SK-N-SH (cell line): ENCODE results near the gene LAMTOR4. TPM values are rescaled to one million over a fixed set of nuclear protein-coding genes. Genes with fewer than 3 reads are reported as not detected.

Source experiments
- CTCF ChIA-PET: fragments of 300-600, 350-600 bp; formaldehyde crosslinking; extraction: SDS; loops from one replicate; lab custom pipeline; 2021; lab: Yijun Ruan, JAX
- POLR2A ChIA-PET: fragments of 350-600 bp; sonication (Branson Sonifier 250); formaldehyde crosslinking; extraction: SDS; loops from one replicate; lab custom pipeline; 2020; ENCODE audit warnings: antibody characterized with exemption, inconsistent platforms; lab: Yijun Ruan, JAX
- DNase-seq: peaks from one replicate; pipeline ENCODE4 v3.0.0; 2012
- H2AFZ ChIP-seq: fragments of 200-600 bp; sonication (generic); 2 replicates; pipeline ENCODE4 v1.8.1; 2016; ENCODE audit warnings: antibody characterized with exemption, mild to moderate bottlenecking, low read depth
- H3F3A ChIP-seq: fragments of 200-600 bp; sonication (generic); replicated peaks from 2 replicates; pipeline ENCODE3; 2016; ENCODE audit warnings: antibody characterized with exemption, mild to moderate bottlenecking; ENCODE audit not compliant: insufficient read depth
- H3K27ac ChIP-seq, 2 experiments: fragments of 200-500 bp in 1 of 2; fragments of 200-600 bp in 1 of 2; sonication (Bioruptor generic) in 1 of 2; sonication (generic), shearing (Covaris generic) in 1 of 2; 2 replicates each; pipeline versions ENCODE4 v1.5.1 to v1.6.1; 2014 to 2016; ENCODE audit warnings: low read depth in 2 of 2, inconsistent platforms in 1 of 2, low read length in 1 of 2, mild to moderate bottlenecking in 1 of 2, mixed read lengths in 1 of 2
- H3K27me3 ChIP-seq: fragments of 200-600 bp; sonication (generic), shearing (Covaris generic); 2 replicates; pipeline ENCODE4 v1.6.1; 2016; ENCODE audit warnings: mixed run types; ENCODE audit not compliant: insufficient read depth
- H3K36me3 ChIP-seq, 2 experiments: fragments of 200-500 bp in 1 of 2; fragments of 200-600 bp in 1 of 2; sonication (Bioruptor generic) in 1 of 2; sonication (generic) in 1 of 2; replicated peaks in 1 of 2; 2 replicates each; pipeline versions ENCODE3 to v1.5.1; 2014 to 2016; ENCODE audit warnings: low read length in 1 of 2, mild to moderate bottlenecking in 1 of 2; ENCODE audit not compliant: insufficient read depth in 2 of 2, control insufficient read depth in 1 of 2
- H3K4me1 ChIP-seq, 2 experiments: fragments of 200-500 bp in 1 of 2; fragments of 200-600 bp in 1 of 2; sonication (Bioruptor generic) in 1 of 2; sonication (generic), shearing (Covaris generic) in 1 of 2; 2 replicates each; pipeline versions ENCODE4 v1.5.1 to v1.6.1; 2014 to 2016; ENCODE audit warnings: low read depth in 1 of 2, low read length in 1 of 2, mixed run types in 1 of 2; ENCODE audit not compliant: insufficient read depth in 2 of 2, control insufficient read depth in 1 of 2
- H3K4me2 ChIP-seq: fragments of 200-600 bp; sonication (generic), shearing (Covaris generic); 2 replicates; pipeline ENCODE4 v1.6.1; 2017; ENCODE audit warnings: mixed run types
- H3K4me3 ChIP-seq, 2 experiments: fragments of 200-500 bp in 1 of 2; fragments of 200-600 bp in 1 of 2; sonication (Bioruptor generic) in 1 of 2; sonication (generic), shearing (Covaris generic) in 1 of 2; 2 replicates each; pipeline versions ENCODE4 v1.5.1 to v1.8.1; 2014 to 2016; ENCODE audit warnings: low read depth in 2 of 2, inconsistent platforms in 1 of 2, low read length in 1 of 2, mild to moderate bottlenecking in 1 of 2, mixed read lengths in 1 of 2, moderate library complexity in 1 of 2
- H3K79me2 ChIP-seq: fragments of 200-600 bp; sonication (generic); 2 replicates; pipeline ENCODE4 v1.8.1; 2017; ENCODE audit warnings: mild to moderate bottlenecking; ENCODE audit not compliant: insufficient read depth
- H3K9ac ChIP-seq: fragments of 200-600 bp; sonication (generic); 2 replicates; pipeline ENCODE4 v1.6.1; 2017; ENCODE audit warnings: mixed run types
- H3K9me2 ChIP-seq: fragments of 200-600 bp; sonication (generic); 2 replicates; pipeline ENCODE4 v1.6.1; 2017; ENCODE audit warnings: mixed run types
- H3K9me3 ChIP-seq: fragments of 200-600 bp; sonication (generic); 2 replicates; pipeline ENCODE4 v1.6.1; 2017; ENCODE audit warnings: mixed run types, mild to moderate bottlenecking, moderate library complexity
- H4K20me1 ChIP-seq: fragments of 200-600 bp; sonication (generic); 2 replicates; pipeline ENCODE4 v1.6.1; 2017; ENCODE audit warnings: mild to moderate bottlenecking, mixed run types; ENCODE audit not compliant: insufficient read depth
- CTCF ChIP-seq: fragments of 200-600 bp; sonication (generic); IDR thresholded peaks from 2 replicates; pipeline ENCODE4 v1.6.1; 2017; ENCODE audit warnings: antibody characterized with exemption, mild to moderate bottlenecking, moderate library complexity
- ELF1 ChIP-seq: IDR thresholded peaks from 2 replicates; pipeline ENCODE4 v1.4.0; 2012
- EP300 ChIP-seq, 2 experiments: IDR thresholded peaks; 2 replicates each; pipeline versions ENCODE4 v1.4.0 to v1.6.1; 2012; ENCODE audit warnings: borderline replicate concordance in 1 of 2, low read depth in 1 of 2, low read length in 1 of 2
- EZH2phosphoT487 ChIP-seq: fragments of 200-600 bp; sonication (generic); IDR thresholded peaks from 2 replicates; pipeline ENCODE4 v1.6.1; 2017; ENCODE audit warnings: low read depth, mixed run types, mild to moderate bottlenecking, antibody characterized with exemption, moderate library complexity, borderline replicate concordance
- FOXM1 ChIP-seq: IDR thresholded peaks from 2 replicates; pipeline ENCODE4 v1.4.0; 2012; ENCODE audit warnings: low read depth, mild to moderate bottlenecking
- GABPA ChIP-seq: IDR thresholded peaks from 2 replicates; pipeline ENCODE4 v1.4.0; 2012; ENCODE audit warnings: low read depth, mild to moderate bottlenecking
- GATA2 ChIP-seq: sonication (generic); formaldehyde crosslinking; IDR thresholded peaks from 2 replicates; pipeline ENCODE4 v1.5.0; 2020; ENCODE audit warnings: mild to moderate bottlenecking, missing genetic modification reagents
- MEF2A ChIP-seq: IDR thresholded peaks from 2 replicates; pipeline ENCODE4 v1.4.0; 2012; ENCODE audit warnings: low read depth, borderline replicate concordance
- MXI1 ChIP-seq: IDR thresholded peaks from 2 replicates; pipeline ENCODE4 v1.6.1; 2012; ENCODE audit warnings: mild to moderate bottlenecking, low read depth, low read length, improper control_type of control experiment
- NFIC ChIP-seq: IDR thresholded peaks from 2 replicates; pipeline ENCODE4 v1.4.0; 2012; ENCODE audit warnings: borderline replicate concordance
- POLR2AphosphoS5 ChIP-seq: IDR thresholded peaks from 2 replicates; pipeline ENCODE4 v1.6.1; 2012; ENCODE audit warnings: low read depth, low read length
- RCOR1 ChIP-seq: fragments of 150-350 bp; IDR thresholded peaks from 2 replicates; pipeline ENCODE4 v1.6.1; 2017; ENCODE audit warnings: antibody characterized with exemption, low read length
- REST ChIP-seq: IDR thresholded peaks from 2 replicates; pipeline ENCODE4 v1.6.1; 2012; ENCODE audit warnings: mild to moderate bottlenecking, low read depth, low read length, moderate library complexity
- RXRA ChIP-seq: IDR thresholded peaks from 2 replicates; pipeline ENCODE4 v1.4.0; 2012; ENCODE audit warnings: low read depth, mild to moderate bottlenecking, borderline replicate concordance
- SMC3 ChIP-seq: IDR thresholded peaks from 2 replicates; pipeline ENCODE4 v1.6.1; 2012; ENCODE audit warnings: low read depth, low read length, improper control_type of control experiment
- TEAD4 ChIP-seq: IDR thresholded peaks from 2 replicates; pipeline ENCODE4 v1.4.0; 2012; ENCODE audit warnings: mild to moderate bottlenecking, borderline replicate concordance; ENCODE audit not compliant: insufficient read depth
- USF2 ChIP-seq: fragments of 150-350 bp; IDR thresholded peaks from 2 replicates; pipeline ENCODE4 v1.6.1; 2017; ENCODE audit warnings: antibody characterized with exemption, low read length, low read depth, borderline replicate concordance
- ZBTB33 ChIP-seq: IDR thresholded peaks from 2 replicates; pipeline ENCODE4 v1.4.0; 2012; ENCODE audit warnings: low read depth, borderline replicate concordance
- WGBS: methylation state at CpG from one replicate; pipeline ENCODE4 v1.1.6; 2017; ENCODE audit warnings: low lambda C conversion rate; 5-methylcytosine and 5-hydroxymethylcytosine counted together
- polyA plus RNA-seq, 3 experiments: library from polyadenylated mRNA; depleted of rRNA; stranded (reverse); fragments of >200 nt; gene quantifications; 2 replicates each; pipeline ENCODE4 v1.2.3, GENCODE V29; 2012

Gene LAMTOR4
- polyA plus RNA-seq, 1 of the 3 experiments (the other 2 are of a cell fraction), result 630 TPM

GRCh38 chr7:100175296-100175935 lies 26.7 kb downstream of the LAMTOR4 start (continued):
- TF ChIP-seq USF2 (no peak), MXI1 (no peak), FOXM1 (no peak), SMC3 (no peak), GABPA (no peak), POLR2AphosphoS5 (no peak)

GRCh38 chr7:100176096-100177044 lies 27.7 kb downstream of the LAMTOR4 start:
- ChIA-PET POLR2A (interaction anchor here (0.8 to 1.9 kb wide), 8 partner anchors 9 to 252 kb away, joined by 3 to 8 read pairs (median 4); partner anchors contain the start of genes TRAPPC14, ZCWPW1 and ZKSCAN1), CTCF (interaction anchor here (1.3 to 7.7 kb wide), 4 partner anchors 13 to 44 kb away, joined by 4 to 54 read pairs (median 23); partner anchors contain the start of gene TRAPPC14)
- peak overlapping the region; percentile 82 to 98 for H3K4me3 ChIP-seq
- DNase-seq, result peak; percentile 30
- H3K79me2 ChIP-seq, result peaks cover 15% of the 10 kb centered on the region
- no peaks in the 10 kb centered on the region for H3K9me2 ChIP-seq
- no peaks in the 10 kb centered on the region for H3K9me3 ChIP-seq
- peaks cover 0 to 16% of the 10 kb centered on the region in 2 experiments; a peak in 1 of 4 replicates for H3K4me1 ChIP-seq
- H3K27me3 ChIP-seq, result no peaks in the 10 kb centered on the region
- H3K9ac ChIP-seq, result peak overlapping the region; percentile 90
- H3F3A ChIP-seq, result no peaks in the 10 kb centered on the region
- H4K20me1 ChIP-seq, result no peaks in the 10 kb centered on the region
- no peak for TF ChIP-seq EZH2phosphoT487
- no peak for TF ChIP-seq TEAD4
- TF ChIP-seq MEF2A, result no peak
- no peak for TF ChIP-seq POLR2AphosphoS5
- TF ChIP-seq GATA2 (CRISPR knock-in tag), result no peak
- TF ChIP-seq SMC3, result no peak
- TF ChIP-seq CTCF, result no peak
- TF ChIP-seq NFIC, result no peak
- TF ChIP-seq ELF1, result no peak
- TF ChIP-seq EP300 (IDR thresholded peaks at IDR 0.05; ENCODE audit: borderline replicate concordance in 1 of 2, low read depth in 1 of 2, low read length in 1 of 2), result no peak
- no peak for TF ChIP-seq ZBTB33
- no peak for TF ChIP-seq REST
- TF ChIP-seq RCOR1, result no peak
- TF ChIP-seq RXRA, result no peak
- TF ChIP-seq, all 33 proteins: peak for 0
- Histone ChIP-seq H2AFZ (peak overlapping the region; percentile 99), H3K27ac (peak overlapping the region in 1 of 2 experiments; percentile 69; a peak in 1 of 4 replicates), H3K4me2 (peak overlapping the region; percentile 95), H3K36me3 (peaks cover 6 to 21% of the 10 kb centered on the region in 2 experiments)
- 34% methylated on average over 14 of the region's 14 CpGs for WGBS
